NCI-H460 (cell line): ENCODE measurements around the gene LRRC23. TPM values are rescaled to one million over a fixed set of nuclear protein-coding genes. Genes with fewer than 3 reads are reported as not detected.

ENCODE experiments used
- small RNA-seq, 2 experiments: library from RNA; depleted of rRNA; stranded (forward); fragments of <200 nt; gene quantifications; one replicate each; pipeline ENCODE3, GENCODE V24; 2014
- total RNA-seq: library from RNA; depleted of rRNA; stranded (reverse); fragments of >200 nt; shearing (Covaris generic); gene quantifications from 2 replicates; pipeline ENCODE4 v1.2.3, GENCODE V29; 2014; rRNA removed

The LRRC23 gene
- total RNA-seq, 1 experiment from 2014 or later = 12.7 TPM

Small RNA genes within 50 kb of the gene (small RNA-seq; reads per million reads assigned to genes)
- gene MIR141 = 3.3 to 130 reads per million in 2 experiments
- 0.12 to 2.1 reads per million in 2 experiments for gene MIR200C
- 0 reads per million in 2 experiments for gene RNU7-1

Other genes starting within 250 kb of the LRRC23 start
- 16.3 and 17.6 TPM in 2 replicates for gene ING4, start 241.7 kb upstream of the LRRC23 start, total RNA-seq
- gene ZNF384, start 215.4 kb upstream of the LRRC23 start, total RNA-seq = 14.7 and 18.9 TPM in 2 replicates
- gene PIANP, start 204.0 kb upstream of the LRRC23 start, total RNA-seq = not detected in 2 replicates
- gene COPS7A, start 180.8 kb upstream of the LRRC23 start, total RNA-seq = 75.2 and 77.1 TPM in 2 replicates
- gene MLF2, start 151.7 kb upstream of the LRRC23 start, total RNA-seq = 96.3 and 98.8 TPM in 2 replicates
- 116 and 158 TPM in 2 replicates for gene PTMS, start 138.5 kb upstream of the LRRC23 start, total RNA-seq
- 0.25 TPM in 1 of 2 replicates, not detected in the other for gene LAG3, start 132.3 kb upstream of the LRRC23 start, total RNA-seq
- not detected in 2 replicates for gene CD4, start 115.3 kb upstream of the LRRC23 start, total RNA-seq
- 0.61 and 0.94 TPM in 2 replicates for gene GPR162, start 83.0 kb upstream of the LRRC23 start, total RNA-seq
- gene P3H3, start 76.4 kb upstream of the LRRC23 start, total RNA-seq = 16.4 and 16.8 TPM in 2 replicates
- gene GNB3, start 63.9 kb upstream of the LRRC23 start, total RNA-seq = 1.5 and 2.3 TPM in 2 replicates
- 31.6 and 33.4 TPM in 2 replicates for gene CDCA3, start 53.5 kb upstream of the LRRC23 start, total RNA-seq
- gene USP5, start 52.7 kb upstream of the LRRC23 start, total RNA-seq = 30.7 and 33.5 TPM in 2 replicates
- gene TPI1, start 37.3 kb upstream of the LRRC23 start, total RNA-seq = 885 and 1,221 TPM in 2 replicates
- 8.1 and 9.1 TPM in 2 replicates for gene SPSB2, start 31.5 kb upstream of the LRRC23 start, total RNA-seq
- gene ENO2, start 9.8 kb downstream of the LRRC23 start, total RNA-seq = 12.4 and 13.2 TPM in 2 replicates
- 6.6 and 10.5 TPM in 2 replicates for gene ATN1, start 23.1 kb downstream of the LRRC23 start, total RNA-seq
- gene RNU7-1, start 39.0 kb downstream of the LRRC23 start, total RNA-seq = not detected in 2 replicates
- 127 and 130 TPM in 2 replicates for gene C12orf57, start 39.2 kb downstream of the LRRC23 start, total RNA-seq
- gene PTPN6, start 46.5 kb downstream of the LRRC23 start, total RNA-seq = 3.4 and 5.4 TPM in 2 replicates
- 277 and 299 TPM in 2 replicates for gene PHB2, start 65.8 kb downstream of the LRRC23 start, total RNA-seq
- gene EMG1, start 66.1 kb downstream of the LRRC23 start, total RNA-seq = 47.5 and 52.5 TPM in 2 replicates
- gene LPCAT3, start 113.7 kb downstream of the LRRC23 start, total RNA-seq = 9.3 and 10.6 TPM in 2 replicates
- gene C1S, start 155.9 kb downstream of the LRRC23 start, total RNA-seq = 21.1 and 21.9 TPM in 2 replicates
- gene C1R, start 187.6 kb downstream of the LRRC23 start, total RNA-seq = 2.6 and 3.5 TPM in 2 replicates
- 5.1 and 6.4 TPM in 2 replicates for gene C1RL, start 204.4 kb downstream of the LRRC23 start, total RNA-seq
- not detected in 2 replicates for gene RBP5, start 224.1 kb downstream of the LRRC23 start, total RNA-seq
- 5.2 and 6.4 TPM in 2 replicates for gene CLSTN3, start 225.5 kb downstream of the LRRC23 start, total RNA-seq